ENCODE results near the gene ODF2L. TPM values are rescaled to one million over a fixed set of nuclear protein-coding genes. Genes with fewer than 3 reads are reported as not detected.
A peak's percentile ranks its signal among the peaks of the same experiment; 100 is the strongest.

ODF2L gene
- total and polyA plus RNA-seq, 2 donors (not counting 1 experiment from before 2014, with no cell fraction given), result 16.7 to 25.9 TPM

DNA sequence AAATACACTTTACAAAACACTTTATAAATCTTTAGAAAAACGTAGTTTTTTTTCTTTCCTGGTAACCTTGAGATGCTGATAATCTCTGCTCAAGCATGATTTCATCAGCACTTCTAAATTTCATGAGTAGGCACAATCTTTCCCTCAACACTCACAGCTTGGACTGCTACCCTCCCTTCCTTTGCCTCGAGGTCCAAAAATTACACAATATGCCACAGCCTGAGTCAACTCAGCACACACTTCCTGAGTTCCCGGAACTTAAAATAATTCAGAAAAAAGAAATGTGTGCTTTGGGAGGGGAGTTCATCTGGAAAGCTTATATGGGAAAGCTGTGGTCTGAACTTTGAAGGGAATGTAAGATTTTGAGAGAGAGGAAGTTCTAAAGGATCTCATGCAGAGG is 33.7 kb upstream of the ODF2L start:
- H3K4me2 ChIP-seq (ENCODE audit: extremely low read depth, insufficient read depth, low read length), result no peak overlapping the region
- TF ChIP-seq, protein P1, sequence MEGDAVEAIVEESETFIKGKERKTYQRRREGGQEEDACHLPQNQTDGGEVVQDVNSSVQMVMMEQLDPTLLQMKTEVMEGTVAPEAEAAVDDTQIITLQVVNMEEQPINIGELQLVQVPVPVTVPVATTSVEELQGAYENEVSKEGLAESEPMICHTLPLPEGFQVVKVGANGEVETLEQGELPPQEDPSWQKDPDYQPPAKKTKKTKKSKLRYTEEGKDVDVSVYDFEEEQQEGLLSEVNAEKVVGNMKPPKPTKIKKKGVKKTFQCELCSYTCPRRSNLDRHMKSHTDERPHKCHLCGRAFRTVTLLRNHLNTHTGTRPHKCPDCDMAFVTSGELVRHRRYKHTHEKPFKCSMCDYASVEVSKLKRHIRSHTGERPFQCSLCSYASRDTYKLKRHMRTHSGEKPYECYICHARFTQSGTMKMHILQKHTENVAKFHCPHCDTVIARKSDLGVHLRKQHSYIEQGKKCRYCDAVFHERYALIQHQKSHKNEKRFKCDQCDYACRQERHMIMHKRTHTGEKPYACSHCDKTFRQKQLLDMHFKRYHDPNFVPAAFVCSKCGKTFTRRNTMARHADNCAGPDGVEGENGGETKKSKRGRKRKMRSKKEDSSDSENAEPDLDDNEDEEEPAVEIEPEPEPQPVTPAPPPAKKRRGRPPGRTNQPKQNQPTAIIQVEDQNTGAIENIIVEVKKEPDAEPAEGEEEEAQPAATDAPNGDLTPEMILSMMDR (conservative IDR thresholded peaks at IDR 0.05 in 1 of 2, IDR thresholded peaks at IDR 0.05 in 1 of 2; ENCODE audit: low read depth in 1 of 2, low read length in 2 of 2), result no peak
- TF ChIP-seq EZH2 (IDR thresholded peaks at IDR 0.05; ENCODE audit: low read length, missing control alignments), result no peak

DNA sequence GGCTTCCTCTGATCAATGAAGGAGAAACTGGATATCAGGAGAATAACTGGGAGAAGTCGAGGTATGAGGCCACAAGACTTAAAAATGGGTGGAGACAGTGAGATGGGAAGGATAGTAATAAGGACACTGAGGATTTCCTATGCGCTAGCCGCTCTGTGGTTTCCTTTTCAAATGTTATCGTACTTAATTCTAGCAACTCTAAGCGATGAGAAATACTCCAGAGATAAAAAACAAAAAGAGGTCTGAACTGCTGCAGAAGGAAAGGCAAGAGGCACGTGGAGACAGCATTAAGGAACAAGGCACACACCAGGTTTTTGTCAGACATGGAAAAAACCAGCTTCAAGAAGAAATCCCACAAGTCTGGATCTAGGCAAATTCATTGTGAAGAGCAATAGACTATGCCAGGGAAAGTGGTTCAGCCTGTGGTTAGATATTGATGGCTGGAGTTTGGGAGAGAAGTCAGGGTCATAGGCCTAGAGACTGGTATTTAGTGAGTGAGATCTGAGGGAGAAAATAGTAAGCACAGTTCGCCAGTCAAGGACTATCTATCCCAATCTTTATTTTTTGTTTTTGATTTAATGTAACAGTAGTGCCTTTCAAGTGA is 33.1 kb upstream of the ODF2L start:
- peak overlapping the region; percentile 72 for H3K27ac ChIP-seq (ENCODE audit: insufficient read depth, low read length)

More for the DNA sequence above, 33.7 kb upstream of the ODF2L start:
- Histone ChIP-seq H3K27ac (ENCODE audit: insufficient read depth, low read length) (peak overlapping the region; percentile 72), H3K36me3 (ENCODE audit: control insufficient read depth, insufficient read depth, low read length) (no peaks in the 10 kb centered on the region), H3K9me3 (ENCODE audit: control insufficient read depth, insufficient read depth, low read depth, low read length) (no peaks in the 10 kb centered on the region), H4K20me1 (ENCODE audit: control insufficient read depth, extremely low read depth, insufficient read depth, low read length) (no peaks in the 10 kb centered on the region), H3K79me2 (ENCODE audit: control insufficient read depth, insufficient read depth, low read length) (no peaks in the 10 kb centered on the region), H3K27me3 (ENCODE audit: control insufficient read depth, insufficient read depth, low read length) (no peaks in the 10 kb centered on the region), H2AFZ (ENCODE audit: low read length) (peak overlapping the region; percentile 30), H3K9ac (ENCODE audit: insufficient read depth, low read length) (no peak overlapping the region), H3K4me1 (ENCODE audit: control insufficient read depth, extremely low read depth, insufficient read depth, low read length) (peaks cover 10% of the 10 kb centered on the region), H3K4me3 (replicated peaks in 1 of 4; ENCODE audit: control extremely low read depth in 1 of 4, insufficient read depth in 1 of 4, low read depth in 3 of 4, low read length in 4 of 4) (no peak overlapping the region)
- DNase-seq (ENCODE audit: low read depth in 2 of 2), result peak; percentile 94 to 98

DNA sequence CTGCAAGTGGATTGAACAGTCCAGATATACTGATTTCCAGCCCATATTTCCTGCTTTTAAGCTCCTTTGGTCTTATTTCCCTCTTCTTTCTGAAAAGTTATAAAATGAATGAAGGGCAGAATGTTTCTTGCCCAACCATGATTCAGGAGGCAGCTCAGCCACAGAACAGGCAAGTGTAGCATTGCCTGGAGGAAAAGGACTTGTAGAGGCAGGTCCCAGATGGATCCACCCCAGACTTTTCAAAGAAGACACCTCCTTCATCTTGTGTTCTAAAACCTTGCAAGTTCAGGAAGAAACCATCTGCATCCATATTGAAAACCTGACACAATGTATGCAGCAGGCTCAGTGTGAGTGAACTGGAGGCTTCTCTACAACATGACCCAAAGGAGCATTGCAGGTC is 27.8 kb upstream of the ODF2L start, which contains the start of gene CLCA2:
TSS of gene CLCA2 (plus strand) at position 299 of the 400 bp plus-strand sequence. CDS start at position 376, 77 bp downstream.
- no peaks in the 10 kb centered on the region for H3K36me3 ChIP-seq (ENCODE audit: control insufficient read depth, insufficient read depth, low read length)
- no peaks in the 10 kb centered on the region for H3K79me2 ChIP-seq (ENCODE audit: control insufficient read depth, insufficient read depth, low read length)
- peak in 1 of 2 donors; percentile 14 for DNase-seq (ENCODE audit: low read depth in 2 of 2)
- no peaks in the 10 kb centered on the region for H3K4me1 ChIP-seq (ENCODE audit: control insufficient read depth, extremely low read depth, insufficient read depth, low read length)
- no peaks in the 10 kb centered on the region for H3K9me3 ChIP-seq (ENCODE audit: control insufficient read depth, insufficient read depth, low read depth, low read length)
- no peak within 1 kb of the TSS for H3K27ac ChIP-seq (ENCODE audit: insufficient read depth, low read length)
- TF ChIP-seq, protein P1 (conservative IDR thresholded peaks at IDR 0.05 in 1 of 2, IDR thresholded peaks at IDR 0.05 in 1 of 2; ENCODE audit: low read depth in 1 of 2, low read length in 2 of 2), result no peak
- no peak for TF ChIP-seq EZH2 (IDR thresholded peaks at IDR 0.05; ENCODE audit: low read length, missing control alignments)
- H3K27me3 ChIP-seq (ENCODE audit: control insufficient read depth, insufficient read depth, low read length), result no peaks in the 10 kb centered on the region
- H3K4me3 ChIP-seq (replicated peaks in 1 of 4; ENCODE audit: control extremely low read depth in 1 of 4, insufficient read depth in 1 of 4, low read depth in 3 of 4, low read length in 4 of 4), result peak within 1 kb of the TSS in 1 of 4 experiments; percentile 18
- no peak within 1 kb of the TSS for H3K9ac ChIP-seq (ENCODE audit: insufficient read depth, low read length)
- no peaks in the 10 kb centered on the region for H4K20me1 ChIP-seq (ENCODE audit: control insufficient read depth, extremely low read depth, insufficient read depth, low read length)
- no peak within 1 kb of the TSS for H3K4me2 ChIP-seq (ENCODE audit: extremely low read depth, insufficient read depth, low read length)
- H2AFZ ChIP-seq (ENCODE audit: low read length), result no peak within 1 kb of the TSS

More for the DNA sequence above, 33.1 kb upstream of the ODF2L start:
- Histone ChIP-seq H3K36me3 (ENCODE audit: control insufficient read depth, insufficient read depth, low read length) (no peaks in the 10 kb centered on the region), H3K79me2 (ENCODE audit: control insufficient read depth, insufficient read depth, low read length) (no peaks in the 10 kb centered on the region), H3K4me2 (ENCODE audit: extremely low read depth, insufficient read depth, low read length) (peak overlapping the region; percentile 9), H3K4me3 (replicated peaks in 1 of 4; ENCODE audit: control extremely low read depth in 1 of 4, insufficient read depth in 1 of 4, low read depth in 3 of 4, low read length in 4 of 4) (no peak overlapping the region), H3K9ac (ENCODE audit: insufficient read depth, low read length) (no peak overlapping the region), H4K20me1 (ENCODE audit: control insufficient read depth, extremely low read depth, insufficient read depth, low read length) (no peaks in the 10 kb centered on the region), H3K9me3 (ENCODE audit: control insufficient read depth, insufficient read depth, low read depth, low read length) (no peaks in the 10 kb centered on the region), H2AFZ (ENCODE audit: low read length) (peak overlapping the region; percentile 0), H3K27me3 (ENCODE audit: control insufficient read depth, insufficient read depth, low read length) (no peaks in the 10 kb centered on the region), H3K4me1 (ENCODE audit: control insufficient read depth, extremely low read depth, insufficient read depth, low read length) (peaks cover 10% of the 10 kb centered on the region)
- TF ChIP-seq EZH2 (IDR thresholded peaks at IDR 0.05; ENCODE audit: low read length, missing control alignments), result no peak
- TF ChIP-seq, protein P1 (conservative IDR thresholded peaks at IDR 0.05 in 1 of 2, IDR thresholded peaks at IDR 0.05 in 1 of 2; ENCODE audit: low read depth in 1 of 2, low read length in 2 of 2), result no peak
- DNase-seq (ENCODE audit: low read depth in 2 of 2), result peak; percentile 43 to 62

All from fibroblast of lung (primary cell).